Stimulated activated CD4-positive, alpha-beta T cell treated with anti-CD3 and anti-CD28 coated beads, Interleukin-12 subunit alpha, Interleukin-12 subunit beta, amount 100 ng/mL, for 4 hours (primary cell): ENCODE measurements around the gene TRIOBP.
"Not testable (repeated sequence)": the region's sequence is repeated elsewhere in the genome, so short reads cannot be mapped to it uniquely, and the experiment has no call there.

ENCODE experiments used
- DNase-seq: peaks from one replicate; pipeline ENCODE4 v3.0.0-alpha.2; 2020

The TRIOBP gene

DNA sequence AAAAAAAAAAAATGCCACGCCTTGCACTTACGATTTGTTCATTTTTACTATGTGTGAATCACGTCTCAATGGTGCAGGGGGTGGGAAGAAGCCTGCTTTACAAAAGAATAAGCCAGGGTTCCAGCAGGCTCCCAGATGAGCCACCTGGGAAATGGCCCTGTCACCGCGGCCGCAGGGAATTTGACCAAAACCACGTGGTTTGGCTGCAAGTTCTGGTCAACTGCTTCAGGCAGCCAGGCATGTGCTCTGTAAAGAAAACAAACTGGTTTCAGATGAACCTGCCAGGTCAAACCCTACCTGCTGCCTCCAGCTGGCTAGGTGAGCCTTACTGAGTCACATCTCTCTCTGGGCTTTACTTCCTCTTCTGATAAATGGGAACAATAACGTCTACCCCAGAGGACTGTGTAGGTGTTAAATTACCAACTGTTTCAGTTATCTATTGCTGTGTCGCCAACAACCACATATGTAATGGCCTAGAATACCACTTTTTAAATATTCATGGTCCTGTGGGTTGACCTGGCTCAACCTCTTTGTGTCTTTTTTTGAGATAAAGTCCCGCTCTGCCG is 80.4 kb downstream of the TRIOBP start:
- no peak for DNase-seq

DNA sequence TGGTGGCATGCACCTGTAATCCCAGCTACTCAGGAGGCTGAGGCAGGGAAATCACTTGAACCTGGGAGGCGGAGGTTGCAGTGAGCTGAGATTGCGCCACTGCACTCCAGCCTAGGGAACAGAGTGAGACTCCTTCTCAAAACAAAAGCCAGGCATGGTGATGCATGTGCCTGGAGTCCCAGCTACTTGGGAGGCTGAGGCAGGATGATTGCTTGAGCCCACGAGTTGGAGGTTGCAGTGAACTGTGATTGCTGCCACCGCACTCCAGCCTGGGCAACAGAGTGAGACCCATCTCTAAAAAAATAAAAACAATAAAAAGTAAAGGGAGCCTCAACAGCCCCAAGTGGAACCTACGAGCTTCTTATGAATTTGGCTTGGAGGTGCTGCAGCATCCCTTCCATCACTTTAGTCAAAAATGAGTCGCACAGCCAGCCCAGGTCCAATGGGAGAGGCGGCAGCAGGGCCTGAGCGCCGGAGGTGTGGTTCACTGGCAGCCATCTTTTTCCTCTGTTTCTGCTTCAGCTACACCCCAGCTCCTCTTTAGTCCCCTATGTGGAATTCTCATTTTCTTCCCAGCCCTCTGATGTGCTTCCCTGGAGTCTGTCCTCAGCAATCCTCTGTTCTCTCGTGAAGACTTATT is 81.6 kb downstream of the TRIOBP start:
- no peak for DNase-seq

DNA sequence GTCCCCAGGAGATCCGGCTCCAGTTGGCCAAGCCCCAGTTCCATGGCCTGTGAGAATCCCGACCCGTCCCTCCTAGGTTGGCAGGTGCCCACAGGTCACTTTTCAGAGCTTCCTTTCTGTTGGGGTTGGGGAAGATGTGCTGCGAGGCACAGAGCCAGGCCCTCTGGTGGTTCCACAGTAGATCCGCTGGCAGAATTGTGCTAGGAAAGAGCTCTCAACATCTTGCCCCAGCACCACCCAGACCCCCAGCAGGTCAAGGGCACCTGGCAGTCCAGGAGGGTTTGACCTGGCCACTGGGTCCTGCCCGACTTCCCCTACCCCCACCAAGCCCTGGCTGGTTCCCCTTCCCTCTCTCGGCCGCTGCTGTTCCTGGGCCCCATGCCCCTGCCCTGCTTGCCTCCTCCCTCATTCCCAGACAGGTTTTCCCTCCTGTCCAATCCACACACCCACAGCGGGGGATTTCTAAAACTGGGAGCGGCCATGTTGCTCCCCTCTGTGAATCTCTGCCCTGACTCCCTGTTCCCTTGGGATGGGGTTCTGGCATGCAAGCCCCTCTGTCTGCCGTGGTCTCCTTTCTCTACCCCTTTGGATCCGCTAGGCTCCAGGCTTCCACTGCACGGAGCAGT is 84.7 kb downstream of the TRIOBP start:
- DNase-seq: no peak

DNA sequence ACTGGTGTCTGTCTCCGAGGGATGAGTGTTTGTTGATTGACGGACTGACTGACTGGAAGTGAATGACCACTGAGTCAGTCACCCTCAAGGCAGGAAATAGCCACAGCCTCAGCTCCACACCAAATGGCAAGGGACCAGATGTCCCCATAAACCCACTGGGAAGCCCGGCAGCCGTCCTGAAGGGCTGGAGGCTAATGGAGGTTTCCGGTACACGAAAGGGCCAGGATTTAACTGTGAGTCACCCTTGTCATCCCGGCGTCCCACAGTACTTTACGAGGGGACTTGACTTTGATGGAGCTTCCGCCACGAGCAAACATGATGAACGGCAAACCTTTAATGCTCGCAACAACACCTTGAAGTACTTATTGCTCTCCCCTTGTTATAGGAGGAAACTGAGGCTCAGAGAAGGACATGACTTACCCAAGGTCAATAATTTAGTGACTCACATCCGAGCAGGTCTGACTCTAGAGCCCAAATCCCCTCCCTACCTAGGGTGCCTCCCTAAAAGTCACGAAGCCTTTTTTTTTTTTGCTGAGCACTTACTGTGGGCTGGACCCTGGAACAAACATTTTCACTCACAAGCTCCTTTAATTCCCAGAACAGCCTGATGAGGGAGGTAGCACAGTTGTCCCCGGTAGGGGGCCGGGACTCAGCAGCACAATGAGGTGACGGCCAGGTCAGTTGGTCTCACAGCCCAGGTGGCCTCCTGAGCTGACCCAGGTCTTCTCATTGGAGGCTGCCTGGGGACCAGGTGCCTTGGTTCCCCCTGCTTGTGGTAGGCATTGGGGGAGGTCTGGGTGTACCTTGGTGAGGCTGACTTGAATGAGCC is 85.7 kb downstream of the TRIOBP start:
- no peak for DNase-seq

DNA sequence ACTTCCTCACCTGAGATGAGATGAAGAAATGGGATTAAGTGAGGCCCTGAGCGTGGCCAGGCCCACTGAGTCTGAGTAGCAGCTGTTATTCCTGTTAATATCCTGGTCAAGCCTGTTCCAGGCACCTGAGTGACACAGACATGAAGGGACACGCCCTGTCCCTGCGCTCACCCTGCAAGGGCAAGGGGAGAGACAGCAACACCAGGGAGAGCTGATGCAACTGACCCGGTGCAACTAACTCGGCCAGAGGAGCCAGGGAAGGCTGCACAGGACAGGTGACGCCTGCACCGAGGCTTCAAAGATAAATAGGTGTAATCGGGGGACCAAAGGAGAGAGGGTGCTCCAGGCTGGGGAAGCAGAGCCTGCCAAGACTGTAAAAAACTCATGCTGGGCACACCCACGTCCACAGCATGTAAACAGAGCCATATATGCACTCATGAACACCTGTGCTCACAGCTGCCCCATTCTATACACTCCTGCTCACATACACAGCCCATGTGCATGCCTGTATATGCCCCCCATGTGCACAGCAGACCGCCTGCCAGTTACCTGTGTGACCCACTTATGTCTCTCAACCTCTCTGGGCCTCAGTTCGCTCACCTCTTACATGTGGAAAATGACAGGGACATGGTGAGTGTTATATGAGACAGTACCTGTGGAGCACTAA is 88.1 kb downstream of the TRIOBP start:
- no peak for DNase-seq

DNA sequence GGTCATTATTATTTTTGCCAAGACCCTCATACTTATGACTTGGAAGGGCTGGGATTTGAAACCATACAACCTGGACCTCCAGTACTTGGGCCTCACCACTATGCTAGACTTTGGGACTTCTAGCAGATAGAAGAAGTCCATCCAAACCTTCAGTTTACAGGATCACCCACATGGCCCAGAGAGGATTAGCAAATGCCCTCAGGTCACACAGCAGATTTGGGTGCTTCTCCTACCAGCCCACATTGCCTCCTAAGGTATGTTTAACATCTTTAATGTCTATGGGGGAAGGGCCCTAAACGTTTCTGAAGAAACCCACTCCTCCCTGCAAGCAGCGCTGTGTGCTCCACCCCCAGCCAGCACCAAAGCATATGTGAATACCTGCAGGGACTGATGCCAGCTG is 93.4 kb downstream of the TRIOBP start:
- DNase-seq: no peak

DNA sequence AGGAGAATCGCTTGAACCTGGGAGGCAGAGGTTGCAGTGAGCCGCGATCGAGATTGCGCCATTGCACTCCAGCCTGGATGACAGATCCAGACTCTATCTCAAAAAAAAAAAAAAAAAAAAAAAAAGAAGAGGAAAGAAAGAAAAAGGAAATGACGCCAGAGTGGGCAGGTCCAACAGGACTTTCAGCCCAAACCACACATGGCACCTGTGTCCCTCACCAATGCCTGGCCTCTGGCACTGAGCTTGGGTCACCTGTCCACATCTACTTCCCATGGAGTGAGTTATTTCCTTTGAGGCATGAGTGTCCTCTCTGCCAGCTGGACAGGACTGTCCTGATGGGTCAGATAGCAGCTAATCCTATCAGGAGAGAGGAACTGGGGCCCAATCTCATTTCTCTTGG is 95.6 kb downstream of the TRIOBP start:
- DNase-seq: no peak

DNA sequence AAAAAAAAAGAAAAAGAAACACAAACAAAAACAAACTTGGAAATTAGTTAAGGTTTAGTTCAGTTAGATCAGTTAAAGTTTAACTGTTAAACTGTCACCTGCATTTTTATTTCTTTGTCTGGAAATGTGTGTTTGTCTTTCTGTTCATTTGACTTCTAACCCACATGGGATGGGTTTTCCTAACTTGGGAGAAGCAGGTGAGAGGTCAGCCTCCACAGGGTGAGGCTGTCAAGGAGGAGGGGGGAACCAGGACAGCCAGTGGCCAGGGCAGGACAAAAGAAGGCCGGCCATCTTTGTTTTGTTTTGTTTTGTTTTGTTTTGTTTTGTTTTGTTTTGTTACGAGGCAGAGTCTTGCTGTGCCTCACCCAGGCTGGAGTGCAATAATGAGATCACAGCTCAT is 97.5 kb downstream of the TRIOBP start:
- no peak for DNase-seq

DNA sequence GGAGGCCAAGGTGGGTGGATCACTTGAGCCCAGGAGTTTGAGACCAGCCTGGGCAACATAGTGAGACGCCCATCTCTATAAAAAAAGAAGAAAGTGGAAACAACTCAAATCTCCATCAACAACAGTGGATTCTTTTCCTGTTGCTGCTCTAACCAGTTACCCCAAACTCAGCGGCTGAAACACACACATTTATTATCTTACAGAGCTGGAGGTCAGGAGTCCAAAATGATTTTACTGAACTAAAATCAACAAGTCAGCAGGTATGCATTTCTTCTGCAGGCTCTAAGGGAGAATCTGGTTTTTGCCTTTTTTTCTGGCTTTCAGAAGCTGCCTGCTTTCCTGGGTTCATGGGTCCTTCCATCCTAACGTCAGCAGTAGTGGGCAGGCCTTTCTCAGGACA is 99.2 kb downstream of the TRIOBP start:
- no peak for DNase-seq

DNA sequence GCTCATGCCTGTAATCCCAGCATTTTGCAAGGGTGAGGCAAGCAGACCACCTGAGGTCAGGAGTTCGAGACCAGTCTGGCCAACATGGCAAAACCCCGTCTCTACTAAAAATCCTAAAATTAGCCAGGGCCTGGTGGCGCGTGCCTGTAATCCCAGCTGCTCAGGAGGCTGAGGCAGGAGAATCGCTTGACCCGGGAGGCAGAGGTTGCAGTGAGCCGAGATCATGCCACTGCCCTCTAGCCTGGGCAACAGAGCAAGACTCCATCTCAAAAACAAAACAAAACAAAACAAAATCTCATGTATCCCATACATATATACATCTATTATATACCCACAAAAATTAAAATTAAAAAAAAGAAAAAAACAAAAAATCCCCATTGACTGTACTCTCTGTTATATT is 100.4 kb downstream of the TRIOBP start:
- not testable (repeated sequence) for DNase-seq

DNA sequence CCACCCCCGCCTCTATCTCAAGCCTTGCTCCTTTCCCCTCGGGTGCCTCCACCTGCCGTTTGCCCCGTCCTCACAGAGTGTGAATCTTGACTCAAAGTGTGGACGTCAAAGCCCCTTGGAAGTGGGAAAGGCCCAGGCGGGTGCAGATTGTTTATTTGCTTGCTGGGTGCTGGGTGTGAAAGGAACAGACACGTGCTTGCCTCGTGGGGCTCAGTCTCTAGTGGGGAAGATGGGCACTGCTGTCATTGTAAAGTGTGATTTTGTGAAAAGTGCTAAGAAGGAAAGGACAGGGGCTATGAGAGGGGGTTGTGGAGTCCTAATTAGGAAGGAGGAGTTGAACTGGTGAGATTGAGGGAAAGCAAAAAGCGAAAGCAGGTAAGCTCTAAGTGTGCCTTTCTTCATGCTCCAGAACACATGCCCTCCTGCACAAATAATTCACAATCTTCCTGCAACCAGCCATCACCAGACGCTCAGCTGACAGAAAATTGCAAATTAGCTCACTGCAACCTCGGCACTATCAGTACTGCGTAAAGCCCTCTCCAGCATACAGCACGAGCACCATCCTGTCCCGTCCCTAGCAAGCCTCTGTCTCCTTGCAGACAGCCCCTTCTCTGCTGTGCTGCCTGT is 101.1 kb downstream of the TRIOBP start:
- DNase-seq: no peak

DNA sequence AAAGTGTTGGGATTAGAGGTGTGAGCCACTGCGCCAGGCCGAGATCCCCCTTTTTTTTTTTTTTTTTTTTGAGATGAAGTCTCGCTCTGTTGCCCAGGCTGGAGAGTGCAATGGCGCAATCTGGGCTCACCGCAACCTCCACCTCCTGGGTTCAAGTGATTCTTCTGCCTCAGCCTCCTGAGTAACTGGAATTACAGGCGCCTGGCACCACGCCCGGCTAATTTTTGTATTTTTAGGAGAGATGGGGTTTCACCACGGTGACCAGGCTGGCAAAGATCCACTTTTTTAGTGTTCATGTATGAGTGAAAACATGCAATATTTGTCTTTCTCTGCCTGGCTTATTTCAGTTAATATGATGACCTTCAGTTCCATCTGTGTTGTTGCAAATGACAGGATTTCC is 103.1 kb downstream of the TRIOBP start:
- not testable (repeated sequence) for DNase-seq

DNA sequence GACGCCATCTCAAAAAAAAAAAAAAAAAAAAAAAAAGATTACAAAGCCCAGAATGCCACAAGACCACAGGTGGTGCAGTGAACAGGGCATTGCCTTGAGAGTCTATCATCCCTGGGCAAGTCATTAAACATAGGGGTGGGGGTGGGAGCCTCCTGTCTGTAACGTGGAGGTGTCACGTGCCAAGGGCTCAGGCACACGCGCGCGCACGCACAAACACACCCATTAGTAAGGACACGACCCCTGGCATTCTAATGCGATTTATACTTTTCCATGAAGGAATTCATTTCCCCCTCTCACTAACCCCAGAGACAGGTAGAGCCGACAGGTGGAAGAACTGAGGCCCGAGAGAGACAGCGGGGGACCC is 105.1 kb downstream of the TRIOBP start:
- DNase-seq: no peak

DNA sequence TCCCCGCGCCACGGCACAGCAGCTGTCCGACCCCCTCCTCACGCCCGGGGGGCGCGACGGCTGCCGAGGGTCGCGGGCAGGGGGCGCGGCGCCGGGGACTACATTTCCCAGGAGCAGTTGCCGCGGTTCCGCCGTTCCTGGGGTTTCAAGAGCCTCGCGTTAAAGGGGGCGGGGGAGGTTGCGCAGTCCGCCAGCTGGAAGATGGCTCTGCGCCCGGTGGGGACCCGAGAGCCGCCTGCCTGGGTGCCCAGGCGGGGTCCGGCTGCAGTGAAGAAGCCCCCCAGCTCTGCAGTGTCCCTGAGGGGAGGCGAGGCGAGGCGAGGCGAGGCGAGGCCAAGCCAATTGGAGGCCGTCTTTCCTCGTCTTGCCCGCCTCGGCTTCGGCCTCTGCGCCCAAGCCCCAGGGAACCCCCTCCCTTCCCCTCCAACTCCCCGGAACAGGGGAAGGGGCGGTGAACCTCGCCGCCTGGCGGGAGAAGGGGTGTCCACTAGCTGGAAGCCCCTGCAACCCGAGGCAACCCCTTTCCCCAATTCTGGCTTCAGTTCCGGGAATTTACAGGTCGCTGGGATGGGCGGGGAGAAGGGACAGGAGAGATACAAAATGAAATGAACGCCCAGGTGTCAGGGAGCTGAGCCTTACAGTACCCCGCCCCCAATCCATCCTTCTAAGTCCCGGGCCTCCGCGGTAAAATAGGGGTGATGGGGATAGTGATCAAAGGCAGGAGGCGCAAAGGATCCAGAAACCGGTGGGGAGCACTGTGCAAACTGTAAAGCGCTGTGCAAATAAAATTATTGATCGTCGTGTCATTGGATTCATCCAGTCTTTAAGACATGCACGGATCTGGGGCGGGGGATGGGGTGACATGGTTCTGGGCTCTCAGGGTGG is 105.7 kb downstream of the TRIOBP start:
- peak; percentile 28 for DNase-seq

DNA sequence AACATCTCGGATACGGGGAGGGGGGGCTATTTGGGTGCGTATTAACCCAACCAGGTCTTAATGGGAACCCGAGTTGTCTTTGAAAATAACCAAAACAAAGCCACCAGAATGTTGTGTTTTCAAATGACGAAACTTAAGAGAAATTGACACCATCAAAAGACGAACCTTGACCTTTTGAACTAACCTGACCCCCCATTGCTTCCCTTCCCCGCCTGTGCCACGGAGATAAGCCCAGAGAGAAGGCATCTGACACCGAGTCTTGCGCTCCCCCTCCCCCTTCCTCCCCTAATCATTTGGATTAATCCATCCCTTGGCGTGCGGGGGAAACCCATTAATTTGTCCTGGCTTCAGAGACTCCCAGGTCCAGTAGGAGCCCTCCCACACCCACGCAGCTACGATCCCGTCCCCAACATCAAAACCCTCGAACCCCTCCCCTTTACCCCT is 106.4 kb downstream of the TRIOBP start:
- no peak for DNase-seq

DNA sequence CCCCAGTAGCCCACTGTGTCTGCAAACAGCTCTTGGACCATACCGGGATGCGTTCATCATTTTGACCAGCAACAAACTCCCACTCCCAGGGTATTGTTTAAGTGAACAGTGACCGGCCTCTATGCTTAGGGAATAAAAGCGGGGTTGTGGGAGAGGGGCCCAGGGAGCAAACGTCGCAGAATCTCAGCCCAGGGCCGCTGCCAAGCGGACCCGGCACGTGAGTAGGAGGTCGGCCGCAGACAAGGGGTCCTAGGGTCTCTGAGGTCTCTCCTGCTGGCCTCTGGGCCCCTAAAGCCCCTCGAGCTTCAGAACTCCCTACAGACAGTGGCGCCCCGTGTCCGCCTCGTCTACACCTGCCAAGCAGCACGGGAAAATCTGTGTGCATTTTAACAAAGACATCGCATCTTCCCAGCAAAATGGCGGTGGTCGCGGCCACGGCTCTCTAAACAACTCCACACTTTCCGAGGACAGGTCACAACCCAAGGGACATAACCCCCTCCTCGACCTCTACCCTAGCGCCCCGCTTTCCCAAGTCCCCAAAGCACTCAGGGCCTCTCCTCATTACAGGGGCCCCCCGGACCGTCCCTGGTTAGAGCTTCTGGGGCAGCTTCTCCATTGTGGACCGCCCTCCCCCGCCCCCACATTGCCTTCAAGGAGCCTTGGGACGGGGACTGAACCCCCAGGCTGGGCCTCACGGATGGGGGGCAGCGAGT is 106.9 kb downstream of the TRIOBP start:
- DNase-seq: no peak

DNA sequence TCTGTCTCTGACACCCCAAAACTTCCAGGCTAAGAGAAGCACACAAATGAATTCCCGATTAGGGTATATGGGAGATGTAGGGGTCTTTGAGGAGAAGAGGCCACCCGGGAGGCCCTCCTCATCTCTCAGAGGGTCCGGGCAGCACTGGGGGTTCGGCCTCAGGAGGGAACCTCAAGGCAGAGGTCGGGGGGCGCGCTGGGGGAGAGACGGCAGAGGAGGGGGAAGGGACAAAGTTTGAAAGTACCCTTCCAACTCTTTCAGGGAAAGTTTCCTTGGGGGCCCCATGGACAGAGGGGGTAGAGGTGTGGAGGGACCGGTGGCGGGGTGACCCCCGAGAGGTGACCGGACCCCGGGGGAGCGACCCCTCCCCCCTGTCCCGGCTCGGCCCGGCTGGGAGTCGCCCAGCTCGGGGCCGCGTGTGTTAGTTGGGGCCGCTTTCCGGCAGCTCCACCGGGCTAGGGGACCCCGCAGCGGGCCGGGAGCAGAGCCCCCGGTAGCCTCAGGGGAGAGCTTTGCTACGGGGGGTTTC is 107.6 kb downstream of the TRIOBP start:
- DNase-seq: no peak

DNA sequence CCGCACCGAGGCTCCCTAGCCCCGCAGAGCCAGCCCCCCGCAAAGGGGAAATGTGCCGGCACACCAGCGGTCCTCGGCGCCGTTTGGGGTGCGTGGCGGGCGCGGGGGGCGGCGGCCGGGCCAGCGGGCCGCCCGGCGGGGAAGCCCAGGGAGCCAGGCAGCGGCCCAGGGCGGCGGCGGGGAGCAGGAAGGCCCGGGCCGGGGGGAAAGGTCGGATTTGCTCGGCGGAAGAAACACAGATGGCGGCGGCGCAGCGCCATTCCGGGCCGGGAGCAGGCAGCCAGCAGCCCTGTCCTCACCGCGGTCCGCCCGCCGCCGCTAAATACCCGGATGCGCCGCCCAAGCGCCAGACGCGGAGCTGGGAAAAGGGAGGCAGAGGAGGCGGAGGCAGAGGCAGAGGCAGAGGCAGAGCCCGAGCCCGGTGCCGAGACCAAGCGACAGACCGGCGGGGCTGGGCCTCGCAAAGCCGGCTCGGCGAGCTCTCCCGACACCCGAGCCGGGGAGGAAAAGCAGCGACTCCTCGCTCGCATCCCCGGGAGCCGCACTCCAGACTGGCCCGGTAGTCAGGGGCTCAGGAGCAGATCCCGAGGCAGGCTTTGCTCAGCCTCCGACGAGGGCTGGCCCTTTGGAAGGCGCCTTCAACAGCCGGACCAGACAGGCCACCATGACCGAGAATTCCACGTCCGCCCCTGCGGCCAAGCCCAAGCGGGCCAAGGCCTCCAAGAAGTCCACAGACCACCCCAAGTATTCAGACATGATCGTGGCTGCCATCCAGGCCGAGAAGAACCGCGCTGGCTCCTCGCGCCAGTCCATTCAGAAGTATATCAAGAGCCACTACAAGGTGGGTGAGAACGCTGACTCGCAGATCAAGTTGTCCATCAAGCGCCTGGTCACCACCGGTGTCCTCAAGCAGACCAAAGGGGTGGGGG is 108.3 kb downstream of the TRIOBP start:
- peak; percentile 68 for DNase-seq

DNA sequence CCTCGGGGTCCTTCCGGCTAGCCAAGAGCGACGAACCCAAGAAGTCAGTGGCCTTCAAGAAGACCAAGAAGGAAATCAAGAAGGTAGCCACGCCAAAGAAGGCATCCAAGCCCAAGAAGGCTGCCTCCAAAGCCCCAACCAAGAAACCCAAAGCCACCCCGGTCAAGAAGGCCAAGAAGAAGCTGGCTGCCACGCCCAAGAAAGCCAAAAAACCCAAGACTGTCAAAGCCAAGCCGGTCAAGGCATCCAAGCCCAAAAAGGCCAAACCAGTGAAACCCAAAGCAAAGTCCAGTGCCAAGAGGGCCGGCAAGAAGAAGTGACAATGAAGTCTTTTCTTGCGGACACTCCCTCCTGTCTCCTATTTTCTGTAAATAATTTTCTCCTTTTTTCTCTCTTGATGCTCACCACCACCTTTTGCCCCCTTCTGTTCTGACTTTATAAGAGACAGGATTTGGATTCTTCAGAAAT is 109.0 kb downstream of the TRIOBP start:
- DNase-seq: no peak
